ENCODE data around the gene GALNT2.

GALNT2 gene

GRCh38 chr1:230211436-230212145 is 144.6 kb downstream of the GALNT2 start:
- DNase-seq (ENCODE audit: low spot score): no peak

GRCh38 chr1:230212405-230212936 is 145.4 kb downstream of the GALNT2 start:
- DNase-seq (ENCODE audit: low spot score): no peak

- DNase-seq (ENCODE audit: low spot score): peak; percentile 67
Observed at GRCh38 chr1:230215031-230215430, 148.0 kb downstream of the GALNT2 start.

- no peak for DNase-seq (ENCODE audit: low spot score)
Observed at GRCh38 chr1:230215529-230215928, 148.5 kb downstream of the GALNT2 start.

GRCh38 chr1:230216896-230217295 is 149.9 kb downstream of the GALNT2 start:
- DNase-seq (ENCODE audit: low spot score): no peak

GRCh38 chr1:230218667-230219066 is 151.6 kb downstream of the GALNT2 start:
- DNase-seq (ENCODE audit: low spot score): no peak

GRCh38 chr1:230219174-230220067 is 152.4 kb downstream of the GALNT2 start:
- no peak for DNase-seq (ENCODE audit: low spot score)

- DNase-seq (ENCODE audit: low spot score): no peak
Observed at GRCh38 chr1:230220478-230220877, 153.4 kb downstream of the GALNT2 start.

GRCh38 chr1:230220907-230221306 is 153.9 kb downstream of the GALNT2 start:
- DNase-seq (ENCODE audit: low spot score): no peak

GRCh38 chr1:230222678-230223077 is 155.6 kb downstream of the GALNT2 start:
- DNase-seq (ENCODE audit: low spot score): no peak

GRCh38 chr1:230224101-230224960 is 157.3 kb downstream of the GALNT2 start:
- no peak for DNase-seq (ENCODE audit: low spot score)

- no peak for DNase-seq (ENCODE audit: low spot score)
Observed at GRCh38 chr1:230226007-230226800, 159.2 kb downstream of the GALNT2 start.

GRCh38 chr1:230226814-230227213 is 159.8 kb downstream of the GALNT2 start:
- no peak for DNase-seq (ENCODE audit: low spot score)

GRCh38 chr1:230228236-230228897 is 161.3 kb downstream of the GALNT2 start:
- DNase-seq (ENCODE audit: low spot score): no peak

GRCh38 chr1:230230273-230230672 is 163.2 kb downstream of the GALNT2 start:
- DNase-seq (ENCODE audit: low spot score): no peak

GRCh38 chr1:230230948-230231773 is 164.1 kb downstream of the GALNT2 start:
- DNase-seq (ENCODE audit: low spot score): no peak

GRCh38 chr1:230231774-230232145 is 164.7 kb downstream of the GALNT2 start:
- no peak for DNase-seq (ENCODE audit: low spot score)

GRCh38 chr1:230232371-230232771 is 165.3 kb downstream of the GALNT2 start:
- DNase-seq (ENCODE audit: low spot score): no peak

GRCh38 chr1:230233786-230234185 is 166.7 kb downstream of the GALNT2 start:
- no peak for DNase-seq (ENCODE audit: low spot score)

GRCh38 chr1:230235876-230236275 is 168.8 kb downstream of the GALNT2 start:
- no peak for DNase-seq (ENCODE audit: low spot score)

All from putamen (tissue), 1 donor.